K562 (cell line): Measurements from ENCODE around the gene PTPRZ1. TPM values are rescaled to one million over a fixed set of nuclear protein-coding genes. Genes with fewer than 3 reads are reported as not detected.

Experiments
- ATAC-seq: fragments of 200-7000 bp; cut with Tn5 transposase; 3 replicates; pipeline ENCODE4 v1.9.1; 2020; ENCODE audit warnings: moderate library complexity
- BruUV-seq: library from RNA; stranded (reverse); fragments of 400-500 nt; replicated peaks from 2 replicates; lab custom pipeline; 2021; lab: Mats Ljungman, UMichigan
- CTCF ChIA-PET: fragments of 300-600 bp; formaldehyde crosslinking; extraction: SDS; loops from one replicate; lab custom pipeline; 2021; ENCODE audit warnings: low intra/inter-chr PET ratio; lab: Yijun Ruan, JAX
- POLR2A ChIA-PET: fragments of 300-600, 350-650 bp; sonication (Branson Sonifier 250); formaldehyde crosslinking; extraction: SDS; loops from one replicate; lab custom pipeline; 2021; ENCODE audit warnings: antibody characterized with exemption, inconsistent platforms; lab: Yijun Ruan, JAX
- DNase-seq, 4 experiments: peaks; one replicate each; pipeline versions ENCODE4 v3.0.0 to v3.0.0-alpha.2; 2011 to 2018; ENCODE audit warnings: low spot score in 3 of 4, mixed read lengths in 3 of 4; ENCODE audit errors: extremely low read depth in 1 of 4
- FAIRE-seq: peaks from 2 replicates; lab custom pipeline; 2011; peaks lifted over from hg19 to GRCh38; lab: Jason Lieb, UNC
- H2AFZ ChIP-seq: 2 replicates; pipeline ENCODE4 v1.6.0; 2011; ENCODE audit warnings: low read depth, low read length, control low read depth, inconsistent platforms
- H3K27ac ChIP-seq: fragments of 200-600 bp; 3 replicates; pipeline ENCODE4 v1.8.0; 2011; ENCODE audit warnings: low read depth, mild to moderate bottlenecking, control low read depth, inconsistent platforms, low read length, moderate library complexity, mixed read lengths; ENCODE audit errors: extremely low read depth
- H3K27me3 ChIP-seq, 2 experiments: fragments of 300-600 bp in 1 of 2; 2 replicates in 1 of 2; 3 replicates in 1 of 2; pipeline versions ENCODE4 v1.6.0 to v1.8.0; 2011; ENCODE audit warnings: inconsistent platforms in 2 of 2, low read length in 2 of 2, mild to moderate bottlenecking in 1 of 2, mixed read lengths in 1 of 2, moderate library complexity in 1 of 2; ENCODE audit not compliant: control insufficient read depth in 2 of 2, insufficient read depth in 2 of 2
- H3K36me3 ChIP-seq: fragments of 300-600 bp; 3 replicates; pipeline ENCODE4 v1.8.0; 2011; ENCODE audit warnings: mild to moderate bottlenecking, low read length, inconsistent platforms; ENCODE audit not compliant: control insufficient read depth, insufficient read depth
- H3K4me1 ChIP-seq, 2 experiments: fragments of 200-600 bp in 1 of 2; replicated peaks in 1 of 2; 2 replicates in 1 of 2; 3 replicates in 1 of 2; pipeline versions ENCODE4 v1.5.1 to v1.8.0; 2011; ENCODE audit warnings: inconsistent platforms in 2 of 2, low read length in 2 of 2, mild to moderate bottlenecking in 1 of 2, mixed read lengths in 1 of 2, moderate library complexity in 1 of 2; ENCODE audit not compliant: control insufficient read depth in 2 of 2, insufficient read depth in 2 of 2
- H3K4me2 ChIP-seq: 2 replicates; pipeline ENCODE4 v1.6.1; 2011; ENCODE audit warnings: low read length, control low read depth, inconsistent platforms, mixed read lengths; ENCODE audit not compliant: insufficient read depth
- H3K4me3 ChIP-seq: fragments of 200-600 bp; sonication (generic), shearing (Covaris generic); 2 replicates; pipeline ENCODE4 v1.5.1; 2016; ENCODE audit warnings: control low read depth, inconsistent platforms
- H3K79me2 ChIP-seq: fragments of 200-600 bp; 3 replicates; pipeline ENCODE4 v1.8.0; 2011; ENCODE audit warnings: low read length, inconsistent platforms; ENCODE audit not compliant: control insufficient read depth, insufficient read depth
- H3K9ac ChIP-seq, 2 experiments: 2 replicates each; pipeline versions ENCODE4 v1.6.0 to v1.6.1; 2011; ENCODE audit warnings: low read depth in 2 of 2, low read length in 2 of 2, control low read depth in 1 of 2, inconsistent platforms in 1 of 2, mild to moderate bottlenecking in 1 of 2, mixed read lengths in 1 of 2; ENCODE audit not compliant: insufficient read depth in 1 of 2
- H3K9me1 ChIP-seq: one replicate; pipeline ENCODE4 v1.6.0; 2011; ENCODE audit warnings: inconsistent platforms, mild to moderate bottlenecking, low read length, moderate library complexity; ENCODE audit not compliant: control insufficient read depth, insufficient read depth
- H3K9me3 ChIP-seq: replicated peaks from 2 replicates; pipeline ENCODE4 v1.5.1; 2011; ENCODE audit warnings: low read depth, low read length, inconsistent platforms; ENCODE audit not compliant: control insufficient read depth, insufficient read depth
- H4K20me1 ChIP-seq: replicated peaks from 2 replicates; pipeline ENCODE4 v1.6.1; 2011; ENCODE audit warnings: low read length, inconsistent platforms, mixed read lengths; ENCODE audit not compliant: control insufficient read depth, insufficient read depth
- EGR1 ChIP-seq: fragments of 450-650 bp; conservative IDR thresholded peaks from 2 replicates; pipeline ENCODE4 v1.6.1; 2017; ENCODE audit warnings: mild to moderate bottlenecking
- ETS2 ChIP-seq: IDR thresholded peaks from 2 replicates; pipeline ENCODE4 v1.6.1; 2016; ENCODE audit warnings: borderline replicate concordance, missing genetic modification characterization, mild to moderate bottlenecking, moderate library complexity, missing compliant biosample characterization; ENCODE audit not compliant: poor library complexity, severe bottlenecking
- GABPB1 ChIP-seq: sonication (generic); formaldehyde crosslinking; IDR thresholded peaks from 2 replicates; pipeline ENCODE4 v1.8.0; 2022; ENCODE audit warnings: mild to moderate bottlenecking, missing genetic modification reagents
- MIER1 ChIP-seq: fragments of 450-650 bp; IDR thresholded peaks from 2 replicates; pipeline ENCODE4 v1.6.1; 2016; ENCODE audit warnings: antibody characterized with exemption, mild to moderate bottlenecking, low read depth
- NFE2L1 ChIP-seq: fragments of 450-650 bp; IDR thresholded peaks from 2 replicates; pipeline ENCODE4 v1.6.1; 2016; ENCODE audit warnings: missing genetic modification characterization, low read depth, mild to moderate bottlenecking, missing compliant biosample characterization, moderate library complexity, borderline replicate concordance
- POLR3A ChIP-seq: IDR thresholded peaks from 2 replicates; pipeline ENCODE4 v1.6.1; 2011; ENCODE audit warnings: borderline replicate concordance, mild to moderate bottlenecking, moderate library complexity; ENCODE audit not compliant: insufficient read length, insufficient read depth; ENCODE audit errors: extremely low read depth
- ZNF282 ChIP-seq: sonication (generic); formaldehyde crosslinking; IDR thresholded peaks from 2 replicates; pipeline ENCODE4 v1.8.1; 2023; ENCODE audit warnings: missing genetic modification reagents
- ZNF668 ChIP-seq: fragments of 250-450 bp; sonication (Bioruptor Pico); IDR thresholded peaks from 2 replicates; pipeline ENCODE4 v1.8.0; 2022; ENCODE audit warnings: mild to moderate bottlenecking, inconsistent platforms
- WGBS: fragments of 100-300 bp; shearing (Covaris generic); methylation state at CpG from one replicate; pipeline ENCODE4 v1.1.6; 2016; ENCODE audit warnings: low coverage, mixed read lengths; ENCODE audit not compliant: insufficient coverage; ENCODE audit errors: missing lambda C conversion rate; 5-methylcytosine and 5-hydroxymethylcytosine counted together
- in situ Hi-C: fragments of 300-500 bp; cut with MboI; formaldehyde crosslinking; loops from 4 replicates; pipeline ENCODE4 v1.15.0; 2018; ENCODE audit warnings: inconsistent platforms, mixed read lengths
- intact Hi-C: fragments of 100-400 bp; cut with micrococcal nuclease; formaldehyde crosslinking; loops from 2 replicates; pipeline ENCODE4 v1.14.2; 2022
- polyA plus RNA-seq, 8 experiments: library from polyadenylated mRNA; depleted of rRNA in 4 of 8; stranded (reverse) in 5 of 8; unstranded in 3 of 8; fragments of >200 nt; fragmentation: Nextera tagmentation in 2 of 8; fragmentation: Illumina TruSeq in 1 of 8; extraction: Ambion mirVana in 2 of 8; extraction: Trizol in 1 of 8; gene quantifications; 2 replicates each; pipeline versions ENCODE4 v1.2.1 to v1.2.3, GENCODE V29; 2011 to 2014; ENCODE audit warnings: inconsistent platforms in 1 of 8, missing spikeins in 1 of 8
- total RNA-seq, 7 experiments: library from RNA; depleted of rRNA in 6 of 7; stranded (reverse); fragments of >200 nt in 6 of 7; fragmentation: Illumina TruSeq in 2 of 7; extraction: Trizol in 2 of 7; gene quantifications; 2 replicates each; pipeline versions ENCODE4 v1.2.1 to v1.2.3, GENCODE V29; 2011 to 2021; ENCODE audit warnings: low replicate concordance in 1 of 7
- TF ChIP-seq, protein P1 (sequence below): fragments of 250-450 bp; sonication (Bioruptor Pico); IDR thresholded peaks from 2 replicates; pipeline ENCODE4 v1.8.0; 2021; ENCODE audit warnings: moderate library complexity, mild to moderate bottlenecking, inconsistent platforms

PTPRZ1 gene
- total and polyA plus RNA-seq, 9 of the 15 experiments (the other 6 are each of a cell fraction or from before 2014, with no cell fraction given): 0.04 TPM; not detected in 7

DNA sequence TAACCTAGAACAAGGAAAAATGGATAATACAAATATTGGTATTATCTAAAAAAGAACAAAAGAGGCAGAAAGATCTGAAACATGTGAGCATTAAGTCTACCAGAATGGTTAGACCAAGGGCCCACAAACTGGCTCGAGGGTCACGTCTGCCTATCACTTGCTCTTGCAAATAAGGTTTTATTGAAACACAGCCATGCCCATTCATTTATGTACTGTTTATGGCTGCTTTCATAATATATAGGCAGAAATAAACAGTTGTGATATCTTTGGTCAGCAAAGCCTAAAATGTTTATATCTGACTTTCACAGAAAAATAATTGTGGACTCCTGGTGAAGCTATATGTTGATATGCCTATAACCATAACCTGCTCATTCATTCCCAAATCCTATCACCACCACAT lies 199.3 kb downstream of the PTPRZ1 start:
- Histone ChIP-seq H3K79me2 (no peaks in the 10 kb centered on the region), H2AFZ (no peak overlapping the region), H3K27ac (no peak overlapping the region), H3K4me2 (no peak overlapping the region), H3K4me1 (no peaks in the 10 kb centered on the region), H3K36me3 (no peaks in the 10 kb centered on the region), H3K9ac (no peak overlapping the region), H3K9me1 (no peaks in the 10 kb centered on the region), H3K9me3 (no peaks in the 10 kb centered on the region), H3K27me3 (no peaks in the 10 kb centered on the region), H4K20me1 (no peaks in the 10 kb centered on the region), H3K4me3 (no peak overlapping the region)
- BruUV-seq: no TSS peak
- CTCF ChIA-PET: no interaction called here
- WGBS: 0% methylated on average over 2 of the region's 2 CpGs
- no peak for FAIRE-seq
- DNase-seq: no peak
- ATAC-seq: no peak
- intact Hi-C loops (no loop called here), in situ Hi-C loops (no loop called here)
- TF ChIP-seq POLR3A: no peak
- TF ChIP-seq ETS2 (tag): no peak
- TF ChIP-seq, protein P1, sequence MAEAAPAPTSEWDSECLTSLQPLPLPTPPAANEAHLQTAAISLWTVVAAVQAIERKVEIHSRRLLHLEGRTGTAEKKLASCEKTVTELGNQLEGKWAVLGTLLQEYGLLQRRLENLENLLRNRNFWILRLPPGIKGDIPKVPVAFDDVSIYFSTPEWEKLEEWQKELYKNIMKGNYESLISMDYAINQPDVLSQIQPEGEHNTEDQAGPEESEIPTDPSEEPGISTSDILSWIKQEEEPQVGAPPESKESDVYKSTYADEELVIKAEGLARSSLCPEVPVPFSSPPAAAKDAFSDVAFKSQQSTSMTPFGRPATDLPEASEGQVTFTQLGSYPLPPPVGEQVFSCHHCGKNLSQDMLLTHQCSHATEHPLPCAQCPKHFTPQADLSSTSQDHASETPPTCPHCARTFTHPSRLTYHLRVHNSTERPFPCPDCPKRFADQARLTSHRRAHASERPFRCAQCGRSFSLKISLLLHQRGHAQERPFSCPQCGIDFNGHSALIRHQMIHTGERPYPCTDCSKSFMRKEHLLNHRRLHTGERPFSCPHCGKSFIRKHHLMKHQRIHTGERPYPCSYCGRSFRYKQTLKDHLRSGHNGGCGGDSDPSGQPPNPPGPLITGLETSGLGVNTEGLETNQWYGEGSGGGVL: no peak
- no peak for TF ChIP-seq MIER1
- no peak for TF ChIP-seq ZNF668 (CRISPR knock-in tag)
- no peak for TF ChIP-seq GABPB1 (CRISPR knock-in tag)
- TF ChIP-seq NFE2L1 (tag): no peak
- no peak for TF ChIP-seq EGR1
- no peak for TF ChIP-seq ZNF282
- POLR2A ChIA-PET: no interaction called here
